GM12872 (cell line): ENCODE results near the gene COQ3.

ENCODE experiments used
- TF ChIP-seq, protein P1 (sequence below): IDR thresholded peaks from 3 replicates; pipeline ENCODE4 v1.5.1; 2011; ENCODE audit warnings: low read depth, mild to moderate bottlenecking, low read length, moderate library complexity; ENCODE audit not compliant: insufficient read depth

Gene COQ3

DNA sequence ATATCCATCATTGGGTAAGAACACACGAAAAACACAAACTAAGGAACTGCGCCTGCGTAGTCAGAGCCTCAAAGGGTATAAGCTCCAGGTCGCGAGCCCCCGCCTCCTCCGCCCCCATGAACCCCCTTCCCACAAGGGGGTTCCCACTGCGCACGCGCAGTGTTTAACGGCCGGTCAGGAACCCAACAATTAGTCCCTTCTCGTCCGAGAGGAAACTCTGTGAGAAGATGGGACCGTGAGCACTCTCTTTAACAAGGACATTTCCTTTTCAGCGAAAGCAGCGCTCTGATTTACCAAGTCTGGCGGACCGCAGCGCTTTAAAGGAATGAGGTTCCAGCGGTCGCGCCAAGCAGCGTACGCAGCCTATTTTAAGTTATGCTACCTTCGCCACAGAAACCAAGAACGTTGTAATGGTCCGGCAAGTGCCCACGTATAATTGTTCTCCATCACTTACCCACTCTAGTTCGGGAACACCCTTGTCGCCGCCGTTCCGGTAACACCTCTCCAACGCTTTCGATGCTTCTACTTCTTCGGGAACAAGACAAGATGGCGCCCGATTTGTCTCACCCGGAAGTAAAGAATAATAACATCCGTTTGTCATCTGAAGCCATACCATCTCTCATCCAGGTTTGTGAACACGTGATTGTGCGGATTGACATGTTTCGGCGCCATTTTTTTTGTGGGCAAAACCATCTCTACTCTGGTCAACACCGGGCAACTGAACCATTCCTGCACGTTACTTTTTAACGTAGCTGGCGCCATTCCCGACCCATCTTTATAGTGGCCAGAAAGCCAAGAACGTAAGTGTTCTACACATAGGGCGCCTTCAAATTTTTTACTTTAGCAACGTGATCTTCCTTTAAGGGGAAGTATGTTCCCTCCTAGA, 31.0 kb upstream of the COQ3 start, which contains the start of gene PNISR:
Gene PNISR (minus strand): TSS at position 548 of the 886 bp plus-strand sequence. CDS start 10,649 bp downstream, outside the sequence.
- TF ChIP-seq, protein P1, sequence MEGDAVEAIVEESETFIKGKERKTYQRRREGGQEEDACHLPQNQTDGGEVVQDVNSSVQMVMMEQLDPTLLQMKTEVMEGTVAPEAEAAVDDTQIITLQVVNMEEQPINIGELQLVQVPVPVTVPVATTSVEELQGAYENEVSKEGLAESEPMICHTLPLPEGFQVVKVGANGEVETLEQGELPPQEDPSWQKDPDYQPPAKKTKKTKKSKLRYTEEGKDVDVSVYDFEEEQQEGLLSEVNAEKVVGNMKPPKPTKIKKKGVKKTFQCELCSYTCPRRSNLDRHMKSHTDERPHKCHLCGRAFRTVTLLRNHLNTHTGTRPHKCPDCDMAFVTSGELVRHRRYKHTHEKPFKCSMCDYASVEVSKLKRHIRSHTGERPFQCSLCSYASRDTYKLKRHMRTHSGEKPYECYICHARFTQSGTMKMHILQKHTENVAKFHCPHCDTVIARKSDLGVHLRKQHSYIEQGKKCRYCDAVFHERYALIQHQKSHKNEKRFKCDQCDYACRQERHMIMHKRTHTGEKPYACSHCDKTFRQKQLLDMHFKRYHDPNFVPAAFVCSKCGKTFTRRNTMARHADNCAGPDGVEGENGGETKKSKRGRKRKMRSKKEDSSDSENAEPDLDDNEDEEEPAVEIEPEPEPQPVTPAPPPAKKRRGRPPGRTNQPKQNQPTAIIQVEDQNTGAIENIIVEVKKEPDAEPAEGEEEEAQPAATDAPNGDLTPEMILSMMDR = no peak

DNA sequence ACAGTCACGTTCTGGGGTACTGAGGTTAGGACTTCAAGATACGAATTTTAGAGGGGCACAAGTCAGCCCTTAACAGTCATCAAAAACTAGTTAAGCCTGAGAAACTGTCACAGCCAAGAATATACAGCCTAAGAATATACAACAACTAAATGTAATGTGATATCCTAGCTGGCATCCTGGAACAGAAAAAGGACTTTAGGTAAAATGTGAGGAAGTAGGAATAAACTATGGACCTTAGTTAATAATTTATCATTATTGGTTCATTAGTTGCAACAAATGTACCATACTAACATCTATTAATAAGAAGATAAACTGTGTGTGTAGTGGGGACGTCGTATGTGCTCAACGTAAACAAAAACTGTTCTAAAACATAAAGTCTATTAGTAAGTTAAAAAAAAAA, 30.0 kb upstream of the COQ3 start:
- TF ChIP-seq, protein P1 = no peak

DNA sequence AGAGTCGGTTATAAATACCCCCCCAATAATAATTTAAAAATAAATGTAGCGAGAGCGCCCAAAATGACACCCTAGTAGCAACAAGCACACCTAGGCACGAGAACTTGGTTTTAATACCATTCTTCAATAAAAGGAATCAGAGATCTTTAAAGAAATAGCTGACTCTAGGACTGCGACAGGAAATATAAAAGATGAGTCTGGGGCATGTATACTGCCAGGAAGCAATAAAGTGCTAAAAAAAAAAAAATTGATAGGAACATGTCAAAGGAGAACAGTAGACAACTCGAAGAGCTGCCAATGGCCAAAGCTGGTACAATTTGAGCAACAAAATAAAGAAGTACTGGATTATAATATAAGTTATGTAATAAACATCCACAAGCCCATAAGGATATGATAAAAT, 28.9 kb upstream of the COQ3 start:
- TF ChIP-seq, protein P1 = no peak

DNA sequence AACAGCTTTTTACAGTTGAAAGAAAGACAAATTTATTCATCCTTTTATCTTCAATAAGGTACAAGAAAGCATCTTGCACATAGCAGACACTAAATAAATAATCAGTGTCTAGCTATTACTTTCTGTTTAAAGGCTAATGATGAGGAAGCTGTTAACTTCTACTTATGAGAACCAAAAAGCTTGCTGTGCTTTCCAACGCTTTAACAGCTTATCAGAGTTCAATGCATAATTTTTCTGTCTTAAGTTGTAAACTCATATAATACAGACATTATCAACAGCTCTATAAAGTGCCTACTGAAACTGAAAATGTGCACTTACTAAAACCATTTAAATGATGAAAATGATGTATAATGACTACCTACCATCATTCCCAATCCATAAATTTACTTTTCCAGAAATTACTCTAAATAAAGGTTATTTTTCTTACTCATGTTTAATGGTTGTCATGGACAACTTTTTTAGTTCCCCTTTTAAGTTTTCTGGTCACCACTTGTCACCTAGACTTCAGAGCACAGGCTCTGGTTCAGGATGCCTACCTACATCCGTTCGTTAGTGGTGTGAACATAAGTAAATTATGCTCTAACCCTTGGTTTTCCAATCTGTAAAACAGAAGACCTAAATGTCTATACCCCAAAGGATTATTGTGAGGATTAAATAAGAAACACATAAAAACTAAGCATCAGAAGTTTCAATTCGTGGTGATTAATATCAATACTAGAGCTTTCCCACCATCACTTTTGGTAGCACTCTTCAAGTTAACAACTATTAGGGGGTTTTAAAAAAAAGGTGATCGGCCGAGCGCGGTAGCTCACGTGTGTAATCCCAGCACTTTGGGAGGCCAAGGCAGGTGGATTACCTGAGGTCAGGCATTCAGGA, 23.1 kb upstream of the COQ3 start:
- TF ChIP-seq, protein P1 = no peak

DNA sequence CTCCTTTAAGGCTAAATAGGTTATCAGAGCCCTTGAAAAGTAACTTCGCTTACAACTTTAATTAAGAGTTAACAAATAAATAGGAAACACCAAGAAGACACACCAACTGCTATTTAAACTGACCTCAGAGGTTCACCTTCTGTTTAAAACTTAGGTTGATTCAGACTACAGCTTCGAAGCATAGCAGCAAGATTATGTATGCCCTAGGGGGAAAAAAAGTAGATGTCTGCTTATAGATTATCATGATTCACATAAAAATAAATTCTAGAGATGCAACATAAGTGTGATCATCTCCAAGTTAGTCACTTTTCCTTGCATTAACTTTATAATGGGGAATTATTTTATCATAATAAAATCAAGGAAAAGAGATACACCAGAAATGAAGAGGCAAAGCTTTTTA, 22.2 kb upstream of the COQ3 start:
- TF ChIP-seq, protein P1 = no peak

DNA sequence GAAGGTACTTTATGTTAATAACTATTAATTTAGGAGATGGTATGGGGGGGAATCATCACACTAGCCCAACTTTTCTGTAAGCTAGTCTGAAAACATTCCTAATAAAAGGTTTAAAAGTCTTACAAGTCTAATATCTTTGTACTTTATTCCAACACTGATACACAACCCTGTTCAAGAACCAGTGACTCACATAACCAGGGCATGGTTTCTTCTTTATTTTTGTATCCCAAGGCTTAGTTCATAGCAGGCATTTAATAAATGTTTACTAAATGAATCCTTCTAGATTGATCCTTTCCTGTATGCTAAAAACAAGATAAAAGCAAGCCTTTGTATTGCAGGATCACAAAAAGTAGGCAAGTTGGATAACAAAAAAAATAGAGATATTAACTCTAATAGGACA, 21.5 kb upstream of the COQ3 start:
- TF ChIP-seq, protein P1 = no peak

DNA sequence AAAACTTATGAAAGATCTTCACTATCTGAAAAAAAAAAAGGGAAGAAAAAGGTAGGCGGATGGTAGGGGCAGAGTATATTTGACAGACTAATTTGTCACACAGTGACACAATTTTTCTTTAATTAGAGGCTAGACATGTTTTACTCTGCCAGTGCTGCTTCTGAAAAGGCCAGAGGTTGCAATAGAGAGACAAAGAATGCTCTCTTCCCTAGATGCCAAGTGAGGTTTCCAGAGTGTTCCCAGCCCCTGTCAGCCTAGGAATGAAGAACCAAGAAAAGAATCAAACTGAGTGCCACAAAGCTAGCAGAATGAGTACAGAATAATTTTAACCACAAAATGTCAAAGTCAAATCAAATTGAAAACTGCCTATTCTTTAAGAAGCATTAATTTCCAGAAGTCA, 18.1 kb upstream of the COQ3 start:
- TF ChIP-seq, protein P1 = no peak
